Fibroblast of mammary gland (primary cell): ENCODE data around the gene PLEKHH1.

Source experiments
- DNase-seq: peaks from one replicate; pipeline ENCODE4 v3.0.0-alpha.2; 2010; ENCODE audit warnings: low read depth
- H3K4me3 ChIP-seq: 2 replicates; pipeline ENCODE4 v1.5.1; 2011; ENCODE audit warnings: low read depth, mild to moderate bottlenecking, low read length, moderate library complexity; ENCODE audit not compliant: control insufficient read depth
- CTCF ChIP-seq: conservative IDR thresholded peaks from 2 replicates; pipeline ENCODE4 v1.5.1; 2011; ENCODE audit warnings: low read depth, low read length, inconsistent platforms; ENCODE audit not compliant: control insufficient read depth, insufficient read depth

The PLEKHH1 gene

GRCh38 chr14:67497216-67497615, 35.9 kb upstream of the PLEKHH1 start:
- DNase-seq, result no peak
- TF ChIP-seq CTCF, result no peak
- no peak overlapping the region for H3K4me3 ChIP-seq

- no peak for DNase-seq
- H3K4me3 ChIP-seq, result no peak overlapping the region
- no peak for TF ChIP-seq CTCF
These were observed 35.4 kb upstream of the PLEKHH1 start for GRCh38 chr14:67497716-67498115.

- DNase-seq, result no peak
- no peak for TF ChIP-seq CTCF
- H3K4me3 ChIP-seq, result no peak overlapping the region
These were observed 32.1 kb upstream of the PLEKHH1 start for GRCh38 chr14:67500981-67501380.

- DNase-seq, result no peak
- TF ChIP-seq CTCF, result no peak
These were observed 31.4 kb upstream of the PLEKHH1 start for GRCh38 chr14:67501670-67502069.

GRCh38 chr14:67502867-67503266, 30.2 kb upstream of the PLEKHH1 start:
- TF ChIP-seq CTCF, result no peak
- no peak for DNase-seq
- H3K4me3 ChIP-seq, result no peak overlapping the region

More at GRCh38 chr14:67501670-67502069, 31.4 kb upstream of the PLEKHH1 start:
- no peak overlapping the region for H3K4me3 ChIP-seq

GRCh38 chr14:67503331-67503730, 29.8 kb upstream of the PLEKHH1 start:
- TF ChIP-seq CTCF, result no peak
- H3K4me3 ChIP-seq, result no peak overlapping the region
- no peak for DNase-seq

- no peak overlapping the region for H3K4me3 ChIP-seq
- no peak for DNase-seq
- no peak for TF ChIP-seq CTCF
These were observed 27.8 kb upstream of the PLEKHH1 start for GRCh38 chr14:67505254-67505653.
